Skeletal muscle satellite cell (primary cell): Measurements from ENCODE around the gene ZNF800.

Experiments used
- H3K27me3 ChIP-seq: 2 replicates; pipeline ENCODE4 v1.7.0; 2013; ENCODE audit warnings: low read length; ENCODE audit not compliant: control insufficient read depth, insufficient read depth
- H3K36me3 ChIP-seq: 2 replicates; pipeline ENCODE4 v1.7.0; 2013; ENCODE audit warnings: mild to moderate bottlenecking, control low read depth, low read length; ENCODE audit not compliant: insufficient read depth
- H3K4me1 ChIP-seq: 2 replicates; pipeline ENCODE4 v1.7.0; 2013; ENCODE audit warnings: low read length; ENCODE audit not compliant: control insufficient read depth, insufficient read depth
- H3K4me2 ChIP-seq: 2 replicates; pipeline ENCODE4 v1.7.0; 2013; ENCODE audit warnings: mild to moderate bottlenecking, low read length
- H3K4me3 ChIP-seq: 2 replicates; pipeline ENCODE4 v1.7.0; 2013; ENCODE audit warnings: low read length
- H3K9ac ChIP-seq: 2 replicates; pipeline ENCODE4 v1.7.0; 2013; ENCODE audit warnings: mild to moderate bottlenecking, low read depth, low read length, moderate library complexity
- H3K9me3 ChIP-seq: replicated peaks from 2 replicates; pipeline ENCODE4 v1.7.0; 2013; ENCODE audit warnings: mild to moderate bottlenecking, control low read depth, low read length

The ZNF800 gene

DNA sequence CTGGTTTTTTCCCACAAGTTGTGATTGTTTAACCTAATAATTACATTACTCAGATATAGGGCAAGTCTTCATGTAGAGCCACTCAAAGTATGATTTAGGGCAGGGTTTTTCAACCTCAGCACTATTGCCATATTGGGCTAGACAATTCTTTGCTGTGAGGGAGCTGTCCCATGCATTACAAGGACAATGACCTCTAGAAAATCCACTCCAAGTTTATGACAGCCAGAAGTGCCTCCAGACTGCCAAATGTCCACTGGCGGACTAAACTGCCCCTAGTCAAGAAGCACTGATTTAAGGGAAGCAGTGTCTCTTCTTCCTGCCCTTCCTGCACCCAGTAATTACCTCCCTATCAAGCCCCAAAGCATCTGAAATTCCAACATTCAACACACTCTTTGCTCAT lies 54.4 kb downstream of the ZNF800 start:
- H3K9ac ChIP-seq, result no peak overlapping the region
- H3K4me3 ChIP-seq, result no peak overlapping the region
- H3K27me3 ChIP-seq, result peaks cover 12% of the 10 kb centered on the region
- no peaks in the 10 kb centered on the region for H3K36me3 ChIP-seq
- H3K9me3 ChIP-seq, result no peaks in the 10 kb centered on the region
- H3K4me2 ChIP-seq, result no peak overlapping the region
- H3K4me1 ChIP-seq, result no peaks in the 10 kb centered on the region

GRCh38 chr7:127337581-127337980 lies 54.9 kb downstream of the ZNF800 start:
- no peak overlapping the region for H3K4me2 ChIP-seq
- H3K4me3 ChIP-seq, result no peak overlapping the region
- no peak overlapping the region for H3K9ac ChIP-seq
- no peaks in the 10 kb centered on the region for H3K36me3 ChIP-seq
- H3K9me3 ChIP-seq, result no peaks in the 10 kb centered on the region
- no peaks in the 10 kb centered on the region for H3K4me1 ChIP-seq
- H3K27me3 ChIP-seq, result peaks cover 15% of the 10 kb centered on the region

GRCh38 chr7:127336458-127336857 lies 56.0 kb downstream of the ZNF800 start:
- Histone ChIP-seq H3K27me3 (peaks cover 15% of the 10 kb centered on the region), H3K4me2 (no peak overlapping the region), H3K9me3 (no peaks in the 10 kb centered on the region), H3K36me3 (no peaks in the 10 kb centered on the region), H3K9ac (no peak overlapping the region), H3K4me1 (no peaks in the 10 kb centered on the region), H3K4me3 (no peak overlapping the region)

- Histone ChIP-seq H3K36me3 (no peaks in the 10 kb centered on the region), H3K9me3 (no peaks in the 10 kb centered on the region), H3K4me2 (no peak overlapping the region), H3K27me3 (peaks cover 9% of the 10 kb centered on the region), H3K9ac (no peak overlapping the region), H3K4me1 (no peaks in the 10 kb centered on the region), H3K4me3 (no peak overlapping the region)
Measured at GRCh38 chr7:127332880-127333279, 59.6 kb downstream of the ZNF800 start.

DNA sequence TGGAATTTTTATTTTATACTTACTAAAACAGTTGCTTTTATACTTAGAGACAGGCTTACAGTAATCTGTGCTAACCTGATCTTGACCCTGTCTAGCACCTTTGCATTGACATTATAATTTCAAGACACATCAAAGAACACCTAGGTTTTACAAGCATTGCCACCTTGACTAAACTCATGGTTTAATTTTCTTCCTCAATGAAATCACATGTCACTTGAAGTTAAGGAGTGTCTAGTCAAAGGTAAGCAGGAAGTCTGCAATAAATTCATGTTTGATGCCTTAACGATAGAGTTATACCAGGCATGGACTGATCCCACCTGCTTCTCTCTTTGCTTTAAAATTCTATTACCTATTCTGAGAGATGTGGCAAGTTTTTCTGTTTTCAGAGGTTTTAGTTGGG lies 62.4 kb downstream of the ZNF800 start:
- Histone ChIP-seq H3K4me1 (no peaks in the 10 kb centered on the region), H3K36me3 (no peaks in the 10 kb centered on the region), H3K9me3 (no peaks in the 10 kb centered on the region), H3K9ac (no peak overlapping the region), H3K4me2 (no peak overlapping the region), H3K4me3 (no peak overlapping the region), H3K27me3 (peaks cover 10% of the 10 kb centered on the region)

DNA sequence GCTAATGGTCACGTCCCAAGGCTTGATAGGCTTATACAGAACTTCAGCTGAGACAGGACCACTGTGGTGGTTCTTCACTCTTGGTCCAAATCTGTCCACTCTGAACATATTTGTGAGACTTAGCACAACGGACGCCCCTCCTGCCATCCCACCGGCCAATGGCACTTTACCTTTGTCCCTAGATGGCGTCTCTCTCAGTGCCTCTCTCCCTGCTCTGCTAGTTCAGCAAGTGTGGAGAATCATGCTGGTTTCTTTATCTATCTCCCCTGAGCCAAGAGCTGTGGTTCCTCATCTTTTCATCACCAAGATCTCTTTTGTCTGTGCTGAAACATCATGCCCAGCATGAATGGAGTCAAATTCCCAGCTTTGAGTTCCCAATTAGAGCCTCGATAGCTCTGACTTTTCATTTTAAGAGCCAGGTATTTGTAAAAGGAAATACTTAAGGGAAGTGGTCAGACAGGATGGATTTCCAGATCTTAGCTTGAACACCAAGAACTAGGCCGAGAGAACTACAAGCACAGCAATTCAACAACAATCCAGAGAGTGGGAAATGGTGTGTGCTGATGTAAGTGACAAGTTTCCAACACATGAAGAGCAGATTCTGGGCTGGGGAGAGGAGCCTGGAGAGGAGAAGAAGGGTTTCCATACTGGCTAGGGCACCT lies 69.5 kb downstream of the ZNF800 start:
- Histone ChIP-seq H3K4me2 (no peak overlapping the region), H3K9ac (no peak overlapping the region), H3K4me1 (no peaks in the 10 kb centered on the region), H3K27me3 (peaks cover 12% of the 10 kb centered on the region), H3K4me3 (no peak overlapping the region), H3K36me3 (no peaks in the 10 kb centered on the region), H3K9me3 (no peaks in the 10 kb centered on the region)

- Histone ChIP-seq H3K4me1 (no peaks in the 10 kb centered on the region), H3K4me3 (no peak overlapping the region), H3K9ac (no peak overlapping the region), H3K4me2 (no peak overlapping the region), H3K36me3 (no peaks in the 10 kb centered on the region), H3K9me3 (no peaks in the 10 kb centered on the region), H3K27me3 (peaks cover 12% of the 10 kb centered on the region)
Measured at GRCh38 chr7:127322351-127322750, 70.2 kb downstream of the ZNF800 start.

GRCh38 chr7:127320974-127321373 lies 71.5 kb downstream of the ZNF800 start:
- H3K27me3 ChIP-seq, result peaks cover 9% of the 10 kb centered on the region
- no peaks in the 10 kb centered on the region for H3K4me1 ChIP-seq
- H3K4me2 ChIP-seq, result no peak overlapping the region
- H3K36me3 ChIP-seq, result no peaks in the 10 kb centered on the region
- H3K9me3 ChIP-seq, result no peaks in the 10 kb centered on the region
- H3K4me3 ChIP-seq, result no peak overlapping the region
- H3K9ac ChIP-seq, result no peak overlapping the region
